Activated T-helper 1 cell treated with anti-CD3 and anti-CD28 coated beads, Interleukin-2, amount 50 U/mL, for 16 hours (primary cell): ENCODE results near the gene ZNF277.

Source experiments
- DNase-seq, 2 donors: peaks; one replicate each; pipeline ENCODE4 v3.0.0-alpha.2; 2020; ENCODE audit warnings: low read depth in 1 of 2, low spot score in 1 of 2

Gene ZNF277

DNA sequence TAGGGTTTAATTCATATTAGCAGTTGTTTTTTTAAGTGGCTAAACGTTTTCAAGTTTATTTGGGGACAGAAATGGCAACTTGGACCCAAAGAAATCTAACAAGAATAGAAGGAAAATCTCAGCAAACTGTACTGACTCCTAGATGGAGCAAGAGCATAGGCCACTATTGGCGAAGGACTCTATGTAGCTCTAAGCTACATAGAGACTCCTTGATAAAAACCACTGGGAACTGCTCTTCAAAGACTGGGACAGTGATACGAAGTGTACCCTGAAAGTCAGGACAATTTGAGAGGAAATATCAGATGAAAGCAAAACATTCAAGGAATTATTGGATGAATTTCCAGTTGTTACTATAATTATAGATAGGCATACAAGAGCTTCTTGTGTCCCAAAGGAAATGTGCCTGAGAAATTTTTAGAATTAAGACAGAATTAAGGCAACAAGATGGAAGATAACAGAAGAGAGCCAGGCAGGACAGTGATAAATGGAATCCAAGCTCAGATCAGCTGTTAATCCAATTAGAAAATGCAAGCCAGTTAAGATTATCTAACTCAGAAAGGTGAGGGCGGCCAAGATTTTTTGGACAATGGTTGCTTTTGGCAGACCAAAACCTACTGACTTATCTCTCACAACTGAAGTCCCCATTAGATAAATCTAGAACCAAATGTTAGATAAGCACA, 140.0 kb downstream of the ZNF277 start:
- DNase-seq: no peak

DNA sequence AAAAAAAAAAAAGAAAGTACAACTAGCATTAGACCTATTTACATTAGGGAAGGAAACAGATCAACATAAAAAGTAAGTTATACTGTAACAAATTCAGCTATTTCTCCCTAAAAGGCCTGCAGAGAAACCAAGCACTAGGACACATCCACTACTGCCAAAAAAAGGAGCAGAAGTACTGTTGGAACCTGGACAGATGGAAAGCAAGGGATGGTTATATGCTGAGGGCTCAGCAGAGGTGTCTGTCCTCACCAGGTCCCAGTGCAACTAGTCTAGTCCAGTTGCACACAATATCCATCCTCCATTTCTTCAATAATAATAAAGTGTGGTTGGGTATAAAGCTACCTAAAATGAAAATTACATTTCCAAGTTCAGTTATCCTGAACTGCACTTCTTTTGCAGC, 140.6 kb downstream of the ZNF277 start:
- no peak for DNase-seq

DNA sequence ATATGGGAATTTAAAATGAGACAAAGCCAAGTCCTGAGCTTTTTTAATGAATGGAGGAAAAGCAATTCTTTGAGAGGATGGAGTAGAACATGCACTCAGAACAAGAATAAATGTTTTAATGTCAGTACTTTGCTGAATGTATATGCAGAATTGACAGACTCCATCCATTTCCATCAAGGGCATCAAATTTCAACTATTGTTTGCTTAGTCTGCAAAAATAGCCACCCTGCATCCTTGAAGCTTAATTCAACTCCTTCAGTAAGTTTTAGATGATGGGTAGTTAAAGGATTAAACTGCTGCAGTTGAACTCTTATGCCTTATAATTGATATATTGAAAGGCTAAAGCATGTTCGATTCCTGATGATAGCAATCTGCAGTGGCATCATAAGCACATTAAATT, 144.1 kb downstream of the ZNF277 start:
- DNase-seq: no peak

DNA sequence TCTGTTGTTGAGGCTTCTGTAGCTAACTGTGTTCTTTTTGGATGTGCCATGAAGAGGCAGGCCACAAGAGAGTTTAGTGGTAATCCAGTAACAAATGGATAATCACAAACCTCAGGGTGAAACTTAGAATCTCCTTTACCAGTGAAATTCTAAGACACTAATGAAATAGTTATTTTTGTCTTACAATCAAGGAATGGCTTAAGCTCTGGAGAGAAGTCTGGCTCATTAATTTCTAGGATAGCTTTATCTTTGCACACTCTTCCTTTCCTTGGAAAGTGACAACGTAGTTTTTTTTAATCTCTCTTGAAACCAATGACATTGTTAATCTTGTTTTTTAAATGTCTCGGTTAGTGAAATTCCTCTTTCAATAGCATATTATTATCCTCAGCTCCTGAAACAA, 150.1 kb downstream of the ZNF277 start:
- DNase-seq: no peak

DNA sequence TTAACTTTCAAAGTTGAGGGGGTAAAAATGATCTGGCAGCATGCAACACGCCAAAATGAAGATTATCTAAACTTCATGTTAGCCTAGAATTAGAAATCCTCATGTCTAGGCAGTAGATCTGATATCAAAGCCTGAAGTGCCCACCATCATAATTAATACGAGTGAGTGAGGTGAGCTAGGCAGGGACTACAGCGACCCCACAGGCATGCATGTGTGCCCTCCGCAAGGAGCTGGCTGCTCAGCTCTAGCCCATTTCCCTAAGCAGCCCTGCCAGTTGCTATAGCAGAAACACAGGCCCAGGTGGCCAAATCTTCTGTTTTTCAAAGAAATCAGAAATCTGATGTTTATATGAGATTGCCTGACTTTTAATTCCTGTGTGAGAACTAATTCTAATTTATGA, 150.6 kb downstream of the ZNF277 start:
- no peak for DNase-seq

DNA sequence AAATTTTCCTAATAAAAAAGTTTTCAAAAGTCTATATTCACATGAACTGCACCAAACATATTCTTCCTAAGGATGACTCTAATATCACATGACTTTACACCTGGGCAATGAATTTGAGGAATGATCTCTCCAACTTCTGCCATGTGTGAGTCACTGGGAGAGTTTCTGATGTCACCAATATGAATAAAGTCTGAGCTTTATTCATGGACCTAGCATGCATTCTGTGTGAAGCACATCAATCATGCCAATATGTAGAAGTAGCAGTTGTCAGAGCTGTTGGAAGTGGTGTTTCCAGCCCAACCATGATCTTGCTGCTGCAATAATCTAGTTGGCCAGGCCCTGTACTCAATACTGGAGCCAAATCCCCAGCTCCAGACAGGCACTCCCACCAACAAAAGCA, 152.0 kb downstream of the ZNF277 start:
- no peak for DNase-seq

DNA sequence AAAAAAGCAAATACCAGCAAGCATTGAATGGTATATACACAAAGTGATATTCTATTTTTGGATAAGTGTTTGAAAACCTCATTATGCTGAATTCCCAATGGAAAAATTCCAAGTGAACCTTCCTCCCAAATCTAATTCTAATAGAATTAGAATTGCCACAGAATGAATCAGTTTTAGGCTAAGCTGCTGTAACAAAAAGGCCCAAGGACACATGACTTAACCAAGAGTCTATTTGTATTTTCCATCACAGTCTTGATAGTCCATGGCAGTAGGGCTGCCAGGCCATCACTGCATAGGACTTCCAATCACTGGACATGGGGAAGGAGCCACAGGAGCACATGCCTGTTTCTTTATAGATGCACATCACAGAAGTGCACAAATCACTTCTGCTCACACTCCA, 152.6 kb downstream of the ZNF277 start:
- DNase-seq: no peak

DNA sequence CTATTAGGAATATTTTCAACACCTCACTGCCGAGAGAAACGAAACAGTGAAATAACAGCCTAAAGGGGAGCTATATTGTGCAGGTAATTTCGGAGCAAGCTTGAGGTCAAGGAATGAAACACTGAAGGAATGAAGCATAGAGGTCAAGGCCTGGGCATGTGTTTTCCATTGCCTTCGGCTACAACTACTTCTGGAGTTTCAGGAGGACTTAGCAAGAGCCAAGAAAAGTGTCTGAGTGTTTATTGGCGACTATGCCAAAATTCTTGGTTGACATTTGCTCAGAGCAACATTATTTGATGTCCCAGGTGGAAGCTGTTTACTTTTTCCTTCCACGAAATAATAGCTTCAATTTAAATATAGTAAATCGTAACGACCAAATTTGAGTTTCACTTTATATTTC, 154.2 kb downstream of the ZNF277 start:
- no peak for DNase-seq

DNA sequence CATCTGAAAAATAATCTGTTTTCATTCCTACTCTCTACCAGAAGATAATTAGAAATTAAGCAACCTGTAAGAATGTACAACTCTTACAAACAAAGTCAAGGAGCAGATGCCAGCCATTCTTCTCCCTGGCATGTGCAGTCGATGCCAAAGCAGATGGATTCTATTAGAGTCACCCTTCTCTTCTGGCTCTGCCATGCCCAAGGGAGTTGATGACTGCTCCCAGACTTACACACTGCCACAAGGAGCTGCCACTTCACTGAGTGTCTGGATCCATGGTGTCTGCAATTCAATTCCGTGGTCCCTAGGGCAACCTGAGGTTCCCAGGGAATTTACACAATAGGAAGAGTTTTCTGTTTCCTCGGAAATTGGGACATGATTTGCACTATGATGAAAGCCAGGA, 154.7 kb downstream of the ZNF277 start:
- DNase-seq: no peak

DNA sequence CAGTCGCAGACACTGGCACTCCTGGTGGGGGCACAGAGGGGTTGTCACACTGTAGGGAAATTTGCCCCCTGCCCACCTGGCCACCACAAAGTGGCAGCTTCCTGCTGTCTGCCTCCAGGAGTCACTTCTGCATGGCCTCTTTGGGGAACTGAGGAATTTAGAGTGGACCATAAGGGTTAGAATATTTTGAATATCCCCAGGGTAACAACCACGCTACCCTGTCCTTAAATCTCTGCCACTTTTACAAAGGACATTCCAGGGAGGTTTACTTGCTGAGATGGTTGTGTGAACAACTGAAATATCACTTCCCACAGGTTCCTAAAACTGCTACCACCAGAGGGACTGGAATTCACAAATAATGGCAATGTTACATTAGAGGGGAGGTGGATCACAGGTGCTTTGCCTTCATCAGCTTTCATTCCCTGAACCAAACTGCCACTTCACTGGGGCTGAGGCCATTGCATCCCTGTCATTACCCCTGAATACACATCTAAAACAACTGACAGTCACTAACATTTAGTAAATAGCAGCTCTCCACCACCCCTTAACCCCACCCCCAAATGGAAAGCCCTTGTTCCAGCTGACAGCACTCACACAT, 155.7 kb downstream of the ZNF277 start:
- DNase-seq: no peak

DNA sequence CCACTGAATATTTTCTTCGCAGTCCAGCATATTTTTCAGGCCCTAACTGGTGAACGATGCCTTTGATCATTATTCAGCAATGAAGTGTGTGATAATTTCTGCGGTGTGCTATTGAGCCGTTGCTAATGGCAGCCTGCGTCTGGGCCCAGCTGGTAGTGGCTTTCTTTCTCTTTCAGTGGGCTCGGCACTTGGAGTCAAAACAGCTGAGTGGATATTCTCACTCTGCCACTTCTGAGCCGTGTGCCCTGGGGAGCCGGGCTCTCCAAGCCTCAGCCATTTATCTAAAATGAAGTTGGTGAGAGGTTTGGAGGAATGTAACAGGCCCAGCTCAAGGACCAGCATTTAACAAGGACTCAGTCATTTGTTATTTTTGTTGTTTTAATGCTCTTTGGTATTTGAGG, 156.2 kb downstream of the ZNF277 start:
- no peak for DNase-seq

DNA sequence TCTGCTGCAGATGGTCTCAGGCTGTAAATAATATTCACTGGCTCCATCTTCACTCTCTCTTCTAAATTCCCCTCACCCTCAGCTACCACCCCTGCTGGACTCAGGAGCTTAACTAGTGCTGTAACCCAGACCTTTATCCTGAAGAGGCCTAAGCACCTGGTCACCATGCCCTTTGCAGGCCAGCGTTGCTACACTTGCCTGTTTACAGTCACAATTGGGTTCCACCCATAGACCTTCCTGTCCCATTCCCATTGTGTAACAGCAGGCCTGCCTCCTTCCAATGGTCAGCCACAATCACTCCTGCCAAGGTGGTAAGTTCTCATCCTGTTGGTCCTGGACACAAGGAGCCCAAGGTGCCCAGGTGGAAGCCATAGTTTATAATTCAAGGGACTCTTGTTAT, 157.9 kb downstream of the ZNF277 start:
- no peak for DNase-seq

DNA sequence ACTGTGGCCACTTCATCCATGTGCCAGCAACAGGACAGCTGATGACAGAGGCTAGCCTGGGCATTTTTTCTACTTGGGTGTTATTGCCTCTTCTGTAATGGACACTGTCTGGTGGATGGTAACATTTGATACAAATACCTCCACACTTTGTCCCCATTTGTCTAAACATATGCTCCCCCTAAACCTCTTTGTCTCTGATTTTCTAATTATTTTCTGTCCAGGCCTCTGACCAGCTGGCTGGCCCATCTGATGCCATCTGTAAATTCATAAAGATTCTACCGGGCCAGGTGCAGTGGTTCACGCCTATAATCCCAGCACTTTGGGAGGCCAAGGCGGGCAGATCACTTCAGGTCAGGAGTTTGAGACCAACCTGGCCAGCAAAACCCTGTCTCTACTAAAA, 159.1 kb downstream of the ZNF277 start:
- no peak for DNase-seq

DNA sequence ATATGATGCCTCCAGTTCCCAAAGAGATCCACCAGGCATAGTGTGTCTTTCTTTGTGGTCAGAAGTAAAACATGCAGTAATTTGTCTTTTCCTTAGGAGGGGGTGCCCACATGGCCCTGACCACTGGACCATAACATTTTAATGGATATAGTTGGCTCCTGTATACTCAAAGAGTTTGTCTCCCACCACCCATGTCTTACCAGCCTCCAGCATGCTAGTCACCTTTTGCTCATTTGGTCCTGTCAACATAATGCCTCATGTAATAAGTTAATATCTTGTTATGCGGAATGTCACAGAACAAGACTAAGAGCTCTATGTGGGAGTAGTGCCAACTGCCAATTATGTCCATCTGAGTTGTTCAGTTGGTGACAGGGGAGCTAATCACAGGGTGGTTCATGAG, 160.4 kb downstream of the ZNF277 start:
- DNase-seq: no peak

DNA sequence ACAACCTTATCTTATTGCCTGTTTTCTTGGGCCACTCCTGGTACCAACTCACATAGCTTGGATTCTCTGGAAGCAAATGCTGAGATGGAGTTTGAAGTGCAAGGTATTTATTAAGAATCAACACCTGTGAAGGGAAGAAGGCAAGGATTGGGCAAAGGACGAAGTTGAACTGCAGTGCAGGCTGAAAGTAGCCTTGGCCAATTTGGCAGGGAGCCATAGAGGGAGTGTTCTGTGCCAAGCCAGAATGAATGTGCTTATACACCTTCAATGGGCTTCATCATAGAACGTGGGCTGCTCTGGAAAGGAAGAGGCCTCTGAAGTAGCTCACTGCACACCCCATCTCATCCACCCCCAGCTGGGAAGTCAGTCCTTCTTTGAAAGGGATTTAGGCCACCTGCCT, 163.9 kb downstream of the ZNF277 start:
- DNase-seq: no peak

DNA sequence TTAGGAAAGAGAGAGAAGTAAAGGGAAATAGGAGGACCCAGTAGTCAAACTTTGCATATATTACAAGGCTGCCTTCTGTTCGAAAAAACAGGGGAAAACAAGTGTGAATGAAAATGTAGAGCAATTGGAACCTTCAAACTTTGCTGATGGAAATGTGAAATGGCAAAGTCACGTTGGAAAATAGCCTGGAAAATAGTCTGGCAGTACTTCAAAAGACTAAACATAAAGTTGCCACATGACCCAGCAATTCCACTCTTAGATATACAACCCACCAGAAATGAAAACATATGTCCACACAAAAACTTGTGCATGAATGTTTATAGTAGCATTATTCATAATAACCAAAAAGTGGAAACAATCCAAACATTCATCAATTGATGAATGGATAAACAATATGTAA, 165.2 kb downstream of the ZNF277 start:
- DNase-seq: no peak

DNA sequence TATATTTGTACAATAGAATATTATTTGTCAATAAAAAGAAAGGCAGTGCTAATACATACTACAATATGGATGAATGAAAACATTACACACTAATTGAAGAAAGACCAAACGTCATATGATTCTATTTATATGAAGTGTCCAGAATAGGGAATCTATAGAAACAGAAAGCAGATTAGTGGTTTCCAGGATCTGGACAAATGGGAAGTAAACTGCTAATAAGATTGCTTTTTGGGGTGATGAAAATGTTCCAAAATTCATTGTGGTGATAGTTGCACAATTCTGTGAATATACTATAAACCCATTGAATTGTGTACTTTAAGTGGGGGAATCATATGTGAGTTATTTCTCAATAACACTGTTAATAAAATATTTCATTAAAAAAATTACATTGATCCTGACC, 165.6 kb downstream of the ZNF277 start:
- DNase-seq: no peak

DNA sequence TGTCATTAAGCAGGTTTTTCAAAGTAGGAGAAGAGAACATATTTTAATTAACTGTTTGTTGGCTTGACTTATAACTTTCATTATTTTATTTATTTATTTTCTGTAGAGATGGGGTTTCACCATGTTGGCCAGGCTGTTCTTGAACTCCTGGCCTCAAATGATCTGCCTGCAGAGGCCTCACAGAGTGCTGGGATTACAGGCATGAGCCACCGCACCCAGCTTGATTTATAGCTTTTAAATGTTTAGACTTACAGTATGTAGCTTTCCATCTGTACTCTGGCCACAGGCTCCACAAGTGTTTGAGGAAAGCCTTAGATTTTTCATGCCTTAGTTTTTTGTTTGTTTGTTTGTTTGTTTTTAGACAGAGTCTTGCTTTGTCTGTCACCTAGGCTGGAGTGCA, 171.1 kb downstream of the ZNF277 start:
- no peak for DNase-seq

DNA sequence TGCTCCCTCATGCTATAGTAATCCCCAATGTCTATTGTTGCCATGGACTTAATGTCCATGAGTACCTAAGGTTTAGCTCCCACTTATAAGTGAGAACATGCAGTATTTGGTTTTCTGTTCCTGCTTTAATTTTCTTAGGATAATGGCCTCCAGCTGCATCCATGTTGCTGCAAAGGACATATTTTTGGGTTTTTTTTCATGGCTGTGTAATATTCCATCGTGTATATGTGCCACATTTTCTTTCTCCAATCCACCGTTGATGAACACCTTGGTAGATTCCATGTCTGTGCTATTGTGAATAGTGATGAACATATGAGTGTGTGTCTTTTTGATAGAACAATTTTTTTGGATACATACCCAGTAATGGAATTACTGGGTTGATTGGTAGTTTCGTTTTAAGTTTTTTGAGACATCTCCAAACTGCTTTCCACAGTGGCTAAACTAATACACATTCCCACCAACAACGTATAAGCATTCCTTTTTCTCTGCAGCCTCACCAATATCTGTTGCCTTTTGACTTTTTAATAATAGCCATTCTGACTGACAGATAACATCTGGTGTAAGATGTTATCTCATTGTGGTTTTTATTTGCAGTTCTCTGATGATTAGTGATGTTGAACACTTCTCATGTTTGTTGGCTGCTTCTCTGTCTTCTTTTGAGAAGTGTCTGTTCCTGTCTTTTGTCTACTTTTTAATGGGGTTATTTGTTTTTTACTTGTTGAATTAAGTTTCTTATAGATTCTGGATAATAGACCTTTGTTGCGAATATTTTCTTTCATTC, 175.0 kb downstream of the ZNF277 start:
- DNase-seq: no peak

DNA sequence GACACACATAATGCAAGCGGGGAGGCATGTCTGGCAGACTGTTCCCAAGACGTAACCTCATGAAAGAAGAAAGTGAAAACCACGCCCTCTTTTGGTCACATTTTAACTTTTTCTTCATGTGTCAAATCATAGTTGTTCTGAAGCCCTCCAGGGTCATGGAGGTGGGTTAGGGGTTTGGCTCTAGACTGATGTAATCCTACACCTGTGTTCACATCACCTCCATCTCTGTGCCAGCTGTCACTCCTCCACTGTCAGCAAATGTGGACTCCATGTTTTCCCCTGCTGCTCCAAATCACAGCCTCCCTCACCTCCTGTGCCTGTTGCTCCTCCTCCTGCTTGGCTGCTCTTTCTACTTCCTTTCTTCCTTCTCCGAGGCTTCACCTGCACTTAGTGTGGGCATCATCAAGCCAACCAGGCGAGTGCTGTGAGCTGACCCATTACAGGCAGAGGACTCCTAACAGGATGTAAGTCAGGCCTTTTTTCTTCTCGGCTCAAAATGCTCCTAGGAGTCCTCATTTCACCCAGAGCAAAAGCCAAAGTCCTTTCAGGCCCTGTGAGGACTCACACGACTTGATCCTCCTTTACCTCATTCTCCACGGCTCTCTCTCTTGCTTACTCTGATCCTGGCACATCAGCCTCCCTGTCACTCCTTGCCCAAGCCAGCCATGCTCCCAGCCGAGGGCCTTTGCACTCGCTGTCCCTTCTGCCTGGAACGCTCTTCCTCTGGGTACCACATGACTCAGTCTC, 177.3 kb downstream of the ZNF277 start:
- no peak for DNase-seq

DNA sequence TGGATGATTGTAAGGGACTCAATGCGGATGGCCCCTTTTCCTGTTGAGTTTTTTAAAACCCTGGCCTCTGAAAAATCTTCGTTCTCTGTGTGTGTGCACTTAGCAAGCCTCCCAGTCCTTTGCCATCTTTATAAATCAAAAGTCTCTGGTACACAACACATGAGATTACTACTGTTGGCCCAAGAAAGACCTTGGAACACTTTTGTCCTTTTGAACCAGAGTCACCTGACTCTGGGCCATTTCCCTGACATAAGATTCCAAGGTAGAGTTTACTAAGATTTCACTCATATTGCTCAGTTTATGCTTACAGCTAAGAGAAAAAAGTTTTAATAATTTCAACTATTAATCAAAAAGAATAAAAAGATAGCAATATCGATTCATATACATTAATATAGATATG, 179.0 kb downstream of the ZNF277 start:
- no peak for DNase-seq

DNA sequence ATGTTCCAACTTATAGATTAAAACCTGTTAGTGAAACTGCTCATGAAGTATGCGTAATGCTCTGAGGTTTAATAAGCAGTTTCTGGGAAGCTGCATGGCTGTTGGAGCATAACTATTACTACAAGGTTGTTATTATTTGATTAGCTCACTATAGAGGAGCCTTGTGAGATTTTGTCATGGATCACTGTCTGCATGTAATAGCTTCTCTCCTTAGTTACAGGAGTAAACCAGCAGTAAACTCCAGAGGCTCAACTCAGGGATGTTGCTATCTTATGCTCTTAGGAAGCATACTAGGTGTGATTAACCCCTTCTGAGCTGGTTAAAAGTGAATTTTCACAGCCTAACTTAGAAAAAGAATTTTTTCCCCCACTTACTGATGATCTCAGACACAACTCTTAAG, 180.1 kb downstream of the ZNF277 start:
- DNase-seq: no peak
